Activated T-helper 17 cell treated with anti-CD3 and anti-CD28 coated beads, Interleukin-2, amount 50 U/mL, for 72 hours (primary cell): ENCODE measurements around the gene POLR1E. TPM values are rescaled to one million over a fixed set of nuclear protein-coding genes. Genes with fewer than 3 reads are reported as not detected.
"Not testable (repeated sequence)": the region's sequence is repeated elsewhere in the genome, so short reads cannot be mapped to it uniquely, and the experiment has no call there.

Source experiments
- ATAC-seq: fragments of 150-1000 bp; cut with Tn5 transposase; replicated peaks from 2 replicates; pipeline ENCODE4 v1.10.0; 2021; ENCODE audit warnings: mild to moderate bottlenecking, moderate library complexity
- H3K27ac Mint-ChIP-seq: one replicate; pipeline ENCODE4 v1.8.0; 2022; ENCODE audit warnings: mixed read lengths
- H3K27me3 Mint-ChIP-seq: one replicate; pipeline ENCODE4 v1.8.0; 2022; ENCODE audit warnings: mixed read lengths
- H3K36me3 Mint-ChIP-seq: one replicate; pipeline ENCODE4 v1.8.0; 2022; ENCODE audit warnings: low read depth, mild to moderate bottlenecking, mixed read lengths
- H3K4me1 Mint-ChIP-seq: one replicate; pipeline ENCODE4 v1.8.0; 2022; ENCODE audit warnings: mixed read lengths
- H3K4me3 Mint-ChIP-seq: one replicate; pipeline ENCODE4 v1.8.0; 2022; ENCODE audit warnings: mild to moderate bottlenecking, mixed read lengths
- H3K9me3 Mint-ChIP-seq: one replicate; pipeline ENCODE4 v1.8.0; 2022; ENCODE audit warnings: mixed read lengths
- total RNA-seq, 2 donors: library from RNA; stranded (reverse); gene quantifications; one replicate each; pipeline ENCODE4 v1.2.3, GENCODE V29; 2022

The POLR1E gene
- total RNA-seq, 2 donors from 2014 or later: 57.3 to 65.1 TPM

DNA sequence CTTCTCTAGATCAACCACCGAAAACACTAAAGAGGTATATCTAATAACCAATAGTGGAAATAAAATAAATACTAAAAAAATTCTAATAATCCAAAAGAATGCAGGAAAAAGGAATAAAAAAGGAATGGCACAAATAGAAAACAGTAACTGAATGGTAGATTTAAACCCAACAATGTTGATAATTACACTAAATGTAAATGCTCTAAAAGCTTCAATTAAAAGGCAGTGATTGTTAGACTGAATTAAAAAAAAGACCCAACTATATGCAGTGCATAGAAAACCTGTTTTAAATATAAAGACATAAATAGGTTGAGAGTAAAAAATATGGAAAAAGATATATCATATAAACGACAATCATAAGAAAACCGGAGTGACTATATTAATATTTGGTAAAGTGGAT is 11.3 kb upstream of the POLR1E start:
- Mint-ChIP-seq H3K9me3 (no peaks in the 10 kb centered on the region), H3K4me1 (peaks cover 5% of the 10 kb centered on the region), H3K27me3 (peaks cover 16% of the 10 kb centered on the region), H3K4me3 (no peak overlapping the region), H3K36me3 (no peaks in the 10 kb centered on the region), H3K27ac (no peak overlapping the region)
- ATAC-seq: no peak

DNA sequence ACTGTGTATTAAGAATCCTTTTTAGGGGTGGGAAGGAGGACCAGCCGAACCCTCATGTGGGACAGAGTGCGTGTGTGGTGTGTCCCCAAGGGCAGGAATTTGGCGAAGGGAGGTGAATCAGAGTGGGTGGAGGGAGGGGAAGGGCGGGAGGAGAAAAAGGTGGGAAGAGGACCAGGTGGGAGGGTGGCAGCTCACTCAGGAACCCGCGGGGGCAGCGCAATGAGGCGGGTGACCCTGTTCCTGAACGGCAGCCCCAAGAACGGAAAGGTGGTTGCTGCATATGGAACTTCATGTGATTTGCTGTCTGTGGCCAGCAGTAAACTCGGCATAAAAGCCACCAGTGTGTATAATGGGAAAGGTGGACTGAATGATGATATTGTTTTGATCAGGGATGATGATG is 8.8 kb upstream of the POLR1E start:
- H3K4me1 Mint-ChIP-seq: peaks cover 5% of the 10 kb centered on the region
- H3K36me3 Mint-ChIP-seq: no peaks in the 10 kb centered on the region
- H3K27me3 Mint-ChIP-seq: peaks cover 27% of the 10 kb centered on the region
- ATAC-seq: no peak
- H3K9me3 Mint-ChIP-seq: no peaks in the 10 kb centered on the region
- no peak overlapping the region for H3K27ac Mint-ChIP-seq
- H3K4me3 Mint-ChIP-seq: no peak overlapping the region

GRCh38 chr9:37477443-37477842 is 8.3 kb upstream of the POLR1E start:
- H3K4me3 Mint-ChIP-seq, ATAC-seq, H3K4me1 Mint-ChIP-seq, H3K27ac Mint-ChIP-seq, H3K36me3 Mint-ChIP-seq, H3K9me3 Mint-ChIP-seq: not testable (repeated sequence)
- peaks cover 27% of the 10 kb centered on the region for H3K27me3 Mint-ChIP-seq

GRCh38 chr9:37477987-37478619 is 7.6 kb upstream of the POLR1E start:
- H3K36me3 Mint-ChIP-seq, H3K9me3 Mint-ChIP-seq, H3K27ac Mint-ChIP-seq, H3K4me3 Mint-ChIP-seq, H3K4me1 Mint-ChIP-seq, ATAC-seq: not testable (repeated sequence)
- peaks cover 27% of the 10 kb centered on the region for H3K27me3 Mint-ChIP-seq

GRCh38 chr9:37480759-37481158 is 5.0 kb upstream of the POLR1E start:
- H3K9me3 Mint-ChIP-seq: no peaks in the 10 kb centered on the region
- H3K27me3 Mint-ChIP-seq: peaks cover 27% of the 10 kb centered on the region
- H3K27ac Mint-ChIP-seq: no peak overlapping the region
- no peak for ATAC-seq
- H3K36me3 Mint-ChIP-seq: no peaks in the 10 kb centered on the region
- H3K4me3 Mint-ChIP-seq: no peak overlapping the region
- peaks cover 4% of the 10 kb centered on the region for H3K4me1 Mint-ChIP-seq

DNA sequence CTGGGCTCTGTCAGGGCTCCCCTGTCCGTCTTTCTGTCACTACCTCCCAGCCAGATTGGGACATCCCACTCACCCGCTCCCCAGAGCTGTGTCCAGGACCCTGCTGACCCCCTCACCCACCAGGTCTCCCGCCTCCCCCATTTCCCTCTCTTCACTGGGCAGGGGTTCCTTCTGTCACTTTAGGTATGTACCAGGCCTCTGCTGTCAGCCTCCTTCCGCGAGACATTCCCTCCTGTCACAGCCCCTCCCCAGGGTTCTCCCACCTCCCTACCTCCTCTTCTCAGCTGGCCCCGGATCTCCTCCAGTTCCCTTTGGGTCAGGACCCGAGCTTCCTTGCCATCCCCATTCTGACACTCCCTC is 488 bp downstream of the POLR1E start:
- Mint-ChIP-seq H3K27me3 (peaks cover 6% of the 10 kb centered on the region), H3K4me1 (peaks cover 27% of the 10 kb centered on the region), H3K36me3 (peaks cover 54% of the 10 kb centered on the region), H3K9me3 (no peaks in the 10 kb centered on the region), H3K4me3 (peak overlapping the region; percentile 94), H3K27ac (peak overlapping the region; percentile 92)
- no peak for ATAC-seq

GRCh38 chr9:37486616-37487548 is 1.1 kb downstream of the POLR1E start:
- peaks cover under 1% of the 10 kb centered on the region for H3K27me3 Mint-ChIP-seq
- H3K9me3 Mint-ChIP-seq: no peaks in the 10 kb centered on the region
- peak overlapping the region; percentile 94 for H3K4me3 Mint-ChIP-seq
- H3K4me1 Mint-ChIP-seq: peaks cover 27% of the 10 kb centered on the region
- H3K36me3 Mint-ChIP-seq: peaks cover 61% of the 10 kb centered on the region
- H3K27ac Mint-ChIP-seq: peak overlapping the region; percentile 92
- no peak for ATAC-seq

DNA sequence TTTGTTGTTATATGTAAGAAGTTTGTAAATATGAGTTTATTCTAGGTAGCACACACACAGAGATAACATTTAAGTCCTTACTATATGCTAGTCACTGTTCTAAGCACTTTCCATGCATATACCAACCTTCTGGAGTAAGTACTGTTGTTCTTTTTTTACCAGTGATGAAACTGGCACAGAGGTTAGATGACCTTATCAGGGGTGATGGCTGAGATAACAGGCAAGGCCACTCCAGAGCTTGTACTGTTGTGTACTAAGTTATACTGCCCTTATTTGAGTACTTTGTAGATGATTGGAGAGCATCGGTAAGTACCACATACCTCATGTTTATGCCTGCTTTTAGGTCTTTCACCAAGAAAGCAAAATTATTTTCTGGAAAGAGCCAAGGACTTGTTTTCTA is 6.2 kb downstream of the POLR1E start:
- Mint-ChIP-seq H3K9me3 (no peaks in the 10 kb centered on the region), H3K4me3 (no peak overlapping the region), H3K36me3 (peaks cover 98% of the 10 kb centered on the region), H3K4me1 (peaks cover 23% of the 10 kb centered on the region), H3K27me3 (no peaks in the 10 kb centered on the region), H3K27ac (no peak overlapping the region)
- ATAC-seq: no peak

- H3K36me3 Mint-ChIP-seq: peaks cover 98% of the 10 kb centered on the region
- H3K4me3 Mint-ChIP-seq: no peak overlapping the region
- no peaks in the 10 kb centered on the region for H3K27me3 Mint-ChIP-seq
These were observed 9.8 kb downstream of the POLR1E start for GRCh38 chr9:37495571-37495970.

GRCh38 chr9:37496020-37496419 is 10.3 kb downstream of the POLR1E start:
- Mint-ChIP-seq H3K27ac (peak overlapping the region; percentile 60), H3K4me3 (no peak overlapping the region), H3K27me3 (no peaks in the 10 kb centered on the region), H3K4me1 (peaks cover 5% of the 10 kb centered on the region), H3K9me3 (no peaks in the 10 kb centered on the region), H3K36me3 (peaks cover 98% of the 10 kb centered on the region)
- ATAC-seq: no peak

More at GRCh38 chr9:37495571-37495970, 9.8 kb downstream of the POLR1E start:
- no peak for ATAC-seq
- Mint-ChIP-seq H3K9me3 (no peaks in the 10 kb centered on the region), H3K4me1 (peaks cover 6% of the 10 kb centered on the region), H3K27ac (peak overlapping the region; percentile 60)

- no peak for ATAC-seq
- H3K27ac Mint-ChIP-seq: peak overlapping the region; percentile 52
- H3K36me3 Mint-ChIP-seq: peaks cover 98% of the 10 kb centered on the region
- no peak overlapping the region for H3K4me3 Mint-ChIP-seq
- H3K9me3 Mint-ChIP-seq: no peaks in the 10 kb centered on the region
- H3K27me3 Mint-ChIP-seq: no peaks in the 10 kb centered on the region
- H3K4me1 Mint-ChIP-seq: peaks cover 12% of the 10 kb centered on the region
These were observed 11.6 kb downstream of the POLR1E start for GRCh38 chr9:37497320-37497719.

DNA sequence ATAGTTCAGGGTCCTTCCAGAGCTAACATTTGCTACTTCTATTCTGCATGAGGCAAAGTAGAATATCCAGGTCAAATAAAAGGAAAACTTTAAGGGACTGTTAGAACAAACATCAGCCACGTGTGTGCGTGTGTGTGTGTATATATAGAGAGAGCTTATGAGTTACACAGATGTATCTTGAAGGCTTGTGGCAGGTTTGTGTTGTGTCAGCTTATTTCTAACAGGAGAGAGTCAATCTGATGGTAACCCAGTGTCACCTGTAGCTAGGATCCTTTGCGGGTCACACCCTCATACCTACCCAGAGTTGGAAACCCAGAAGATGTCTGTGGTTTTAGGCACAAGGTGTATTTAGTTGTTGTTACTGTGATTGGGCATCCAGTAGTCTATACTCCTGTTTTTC is 12.7 kb downstream of the POLR1E start:
- no peaks in the 10 kb centered on the region for H3K27me3 Mint-ChIP-seq
- peak overlapping the region; percentile 52 for H3K27ac Mint-ChIP-seq

GRCh38 chr9:37499297-37499696 is 13.5 kb downstream of the POLR1E start:
- ATAC-seq: no peak
- Mint-ChIP-seq H3K4me1 (peaks cover 26% of the 10 kb centered on the region), H3K36me3 (peaks cover 98% of the 10 kb centered on the region), H3K4me3 (no peak overlapping the region), H3K9me3 (no peaks in the 10 kb centered on the region), H3K27ac (peak overlapping the region; percentile 17), H3K27me3 (no peaks in the 10 kb centered on the region)

More for the DNA sequence above, 12.7 kb downstream of the POLR1E start:
- H3K4me1 Mint-ChIP-seq: peaks cover 20% of the 10 kb centered on the region
- no peaks in the 10 kb centered on the region for H3K9me3 Mint-ChIP-seq
- peaks cover 98% of the 10 kb centered on the region for H3K36me3 Mint-ChIP-seq
- ATAC-seq: no peak
- no peak overlapping the region for H3K4me3 Mint-ChIP-seq

DNA sequence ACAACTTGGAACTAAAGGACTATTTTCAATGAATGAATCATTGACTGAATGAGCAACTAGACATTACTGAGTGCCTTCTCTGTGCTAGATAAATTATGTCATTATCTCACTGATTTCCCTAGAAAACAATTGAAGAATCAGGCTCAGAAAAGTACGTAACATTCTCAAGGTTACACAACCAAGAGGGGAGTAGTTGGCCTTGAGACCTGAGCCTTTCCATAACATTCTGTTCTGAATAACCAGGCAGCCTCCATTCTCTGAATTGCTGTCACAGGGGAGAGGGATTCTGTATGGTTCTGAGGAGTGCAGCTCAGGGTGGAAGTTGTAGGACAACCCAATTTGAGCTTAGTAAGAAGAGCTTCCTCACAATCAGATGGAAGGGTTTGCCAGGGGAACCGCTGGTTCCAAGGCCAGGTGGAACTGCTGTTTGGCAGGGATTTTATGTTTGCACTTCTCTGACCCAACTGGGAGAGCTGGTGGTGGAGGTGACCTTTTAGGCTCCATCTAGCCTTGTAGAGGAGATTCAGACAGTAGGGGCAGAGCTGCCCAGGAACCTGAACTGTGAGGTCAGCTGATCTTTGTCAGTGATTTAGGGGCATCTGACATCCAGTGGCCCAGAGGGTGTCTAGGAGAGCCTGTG is 16.3 kb downstream of the POLR1E start:
- Mint-ChIP-seq H3K27ac (peak overlapping the region; percentile 77), H3K27me3 (no peaks in the 10 kb centered on the region), H3K9me3 (no peaks in the 10 kb centered on the region), H3K36me3 (peaks cover 100% of the 10 kb centered on the region), H3K4me3 (no peak overlapping the region), H3K4me1 (peaks cover 26% of the 10 kb centered on the region)
- no peak for ATAC-seq
